GM18526 (cell line): Measurements from ENCODE around the gene GRIP2.

Source experiments
- POLR2A ChIP-seq: IDR thresholded peaks from 3 replicates; pipeline ENCODE4 v1.6.1; 2011; ENCODE audit not compliant: insufficient read length; ENCODE audit errors: extremely low read depth

Gene GRIP2

GRCh38 chr3:14491396-14492190 lies 48.5 kb downstream of the GRIP2 start:
- no peak for TF ChIP-seq POLR2A

GRCh38 chr3:14490831-14491230 lies 49.3 kb downstream of the GRIP2 start:
- TF ChIP-seq POLR2A = no peak

- TF ChIP-seq POLR2A = no peak
These were observed 49.9 kb downstream of the GRIP2 start for GRCh38 chr3:14490255-14490654.

- TF ChIP-seq POLR2A = no peak
These were observed 50.5 kb downstream of the GRIP2 start for GRCh38 chr3:14489641-14490040.

- no peak for TF ChIP-seq POLR2A
These were observed 51.7 kb downstream of the GRIP2 start for GRCh38 chr3:14488286-14489041.

- TF ChIP-seq POLR2A = no peak
These were observed 52.3 kb downstream of the GRIP2 start for GRCh38 chr3:14487821-14488220.

- TF ChIP-seq POLR2A = no peak
These were observed 53.1 kb downstream of the GRIP2 start for GRCh38 chr3:14487086-14487485.

- no peak for TF ChIP-seq POLR2A
These were observed 53.7 kb downstream of the GRIP2 start for GRCh38 chr3:14486460-14486859.

- TF ChIP-seq POLR2A = no peak
These were observed 54.2 kb downstream of the GRIP2 start for GRCh38 chr3:14485981-14486380.

GRCh38 chr3:14484741-14485140 lies 55.4 kb downstream of the GRIP2 start:
- no peak for TF ChIP-seq POLR2A

- TF ChIP-seq POLR2A = no peak
These were observed 56.9 kb downstream of the GRIP2 start for GRCh38 chr3:14483286-14483685.

- no peak for TF ChIP-seq POLR2A
These were observed 57.8 kb downstream of the GRIP2 start for GRCh38 chr3:14482271-14482721.

GRCh38 chr3:14481646-14482036 lies 58.5 kb downstream of the GRIP2 start:
- TF ChIP-seq POLR2A = no peak

GRCh38 chr3:14481018-14481645 lies 59.0 kb downstream of the GRIP2 start:
- no peak for TF ChIP-seq POLR2A

- no peak for TF ChIP-seq POLR2A
These were observed 59.7 kb downstream of the GRIP2 start for GRCh38 chr3:14480207-14481017.
